GM13977 (cell line): ENCODE data around the gene SCYGR2.

Experiments
- DNase-seq: peaks from one replicate; pipeline ENCODE4 v3.0.0; 2012; ENCODE audit warnings: low spot score
- in situ Hi-C: fragments of 300-500 bp; cut with MboI; formaldehyde crosslinking; loops from one replicate; pipeline ENCODE4 v1.12.0; 2022; ENCODE audit warnings: low sequenced_read_pairs, low pct_unique_long_range_greater_than_20kb, mixed read lengths, inconsistent platforms; ENCODE audit not compliant: unreplicated experiment
- TF ChIP-seq, protein P1 (sequence below): IDR thresholded peaks from 2 replicates; pipeline ENCODE4 v1.5.1; 2012; ENCODE audit warnings: mild to moderate bottlenecking, control low read depth; ENCODE audit not compliant: insufficient read depth; ENCODE audit errors: extremely low read depth, missing control alignments

Gene SCYGR2

DNA sequence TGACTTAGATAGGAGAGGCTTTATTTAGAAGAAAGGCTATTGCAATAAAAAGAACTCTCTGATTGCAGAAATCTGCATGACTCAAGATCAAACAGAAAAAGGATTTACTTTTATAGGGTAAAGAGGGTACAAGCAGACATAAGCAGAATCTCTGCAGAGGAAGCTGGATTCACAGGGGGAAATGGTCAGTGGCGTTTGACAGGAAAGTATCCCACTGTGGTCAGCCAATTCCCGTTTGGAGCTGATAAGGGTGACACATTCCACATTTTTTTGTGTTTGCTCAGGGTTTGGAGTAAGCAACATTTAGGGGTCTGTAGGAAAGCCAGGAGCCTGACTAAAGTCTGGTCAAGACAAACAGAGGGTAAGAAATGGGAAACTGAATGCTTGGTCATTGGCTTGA lies 44.0 kb downstream of the SCYGR2 start:
- TF ChIP-seq, protein P1, sequence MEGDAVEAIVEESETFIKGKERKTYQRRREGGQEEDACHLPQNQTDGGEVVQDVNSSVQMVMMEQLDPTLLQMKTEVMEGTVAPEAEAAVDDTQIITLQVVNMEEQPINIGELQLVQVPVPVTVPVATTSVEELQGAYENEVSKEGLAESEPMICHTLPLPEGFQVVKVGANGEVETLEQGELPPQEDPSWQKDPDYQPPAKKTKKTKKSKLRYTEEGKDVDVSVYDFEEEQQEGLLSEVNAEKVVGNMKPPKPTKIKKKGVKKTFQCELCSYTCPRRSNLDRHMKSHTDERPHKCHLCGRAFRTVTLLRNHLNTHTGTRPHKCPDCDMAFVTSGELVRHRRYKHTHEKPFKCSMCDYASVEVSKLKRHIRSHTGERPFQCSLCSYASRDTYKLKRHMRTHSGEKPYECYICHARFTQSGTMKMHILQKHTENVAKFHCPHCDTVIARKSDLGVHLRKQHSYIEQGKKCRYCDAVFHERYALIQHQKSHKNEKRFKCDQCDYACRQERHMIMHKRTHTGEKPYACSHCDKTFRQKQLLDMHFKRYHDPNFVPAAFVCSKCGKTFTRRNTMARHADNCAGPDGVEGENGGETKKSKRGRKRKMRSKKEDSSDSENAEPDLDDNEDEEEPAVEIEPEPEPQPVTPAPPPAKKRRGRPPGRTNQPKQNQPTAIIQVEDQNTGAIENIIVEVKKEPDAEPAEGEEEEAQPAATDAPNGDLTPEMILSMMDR: no peak
- in situ Hi-C loops: no loop called here

DNA sequence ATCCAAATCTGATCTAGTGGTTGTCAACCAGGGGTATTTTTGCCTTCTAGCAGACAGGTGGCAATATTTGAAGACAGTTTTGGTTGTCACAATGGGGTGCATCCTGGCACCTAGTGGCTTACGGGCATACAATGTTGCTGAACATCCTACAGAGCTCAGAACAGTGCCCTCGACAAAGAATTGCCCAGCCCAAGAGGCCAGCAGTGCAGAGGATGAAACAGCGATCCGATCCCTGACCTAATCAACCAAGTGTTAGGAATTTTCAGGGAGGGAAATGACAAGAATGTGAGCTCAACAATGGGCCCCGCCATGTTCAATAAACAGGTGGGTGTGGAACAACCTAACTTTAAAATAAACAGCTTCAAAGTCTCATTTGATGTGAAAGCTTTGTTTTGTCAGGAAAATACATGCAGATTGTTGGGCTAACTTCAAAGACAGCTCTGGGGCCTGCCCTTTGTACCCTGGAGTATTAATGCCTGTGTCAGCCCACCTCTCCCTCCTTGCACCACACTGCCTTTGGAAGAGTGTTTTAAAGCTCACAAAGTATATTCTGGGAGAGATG lies 45.4 kb downstream of the SCYGR2 start:
- in situ Hi-C loops: no loop called here
- no peak for DNase-seq
- TF ChIP-seq, protein P1: no peak

More for the DNA sequence above, 44.0 kb downstream of the SCYGR2 start:
- DNase-seq: no peak
